Putamen (tissue), 1 donor: ENCODE measurements around the gene SPTB.
A peak's percentile ranks its signal among the peaks of the same experiment; 100 is the strongest.

Experiments used
- DNase-seq: peaks from one replicate; pipeline ENCODE4 v3.0.0-alpha.2; 2016; ENCODE audit warnings: low spot score

The SPTB gene

GRCh38 chr14:64850369-64851137 lies 29.2 kb downstream of the SPTB start:
- no peak for DNase-seq

- DNase-seq: no peak
These were observed 29.8 kb downstream of the SPTB start for GRCh38 chr14:64849940-64850339.

GRCh38 chr14:64848239-64848638 lies 31.5 kb downstream of the SPTB start:
- no peak for DNase-seq

- no peak for DNase-seq
These were observed 33.4 kb downstream of the SPTB start for GRCh38 chr14:64846319-64846718.

GRCh38 chr14:64845878-64846277 lies 33.8 kb downstream of the SPTB start:
- no peak for DNase-seq

- DNase-seq: no peak
These were observed 34.7 kb downstream of the SPTB start for GRCh38 chr14:64844969-64845536.

- DNase-seq: no peak
These were observed 35.4 kb downstream of the SPTB start for GRCh38 chr14:64844272-64844671.

GRCh38 chr14:64843548-64843947 lies 36.2 kb downstream of the SPTB start:
- no peak for DNase-seq

GRCh38 chr14:64841772-64842750 lies 37.6 kb downstream of the SPTB start:
- DNase-seq: no peak

- DNase-seq: no peak
These were observed 38.5 kb downstream of the SPTB start for GRCh38 chr14:64841121-64841651.

GRCh38 chr14:64838656-64839055 lies 41.1 kb downstream of the SPTB start:
- DNase-seq: no peak

- no peak for DNase-seq
These were observed 44.3 kb downstream of the SPTB start for GRCh38 chr14:64835431-64835830.

- no peak for DNase-seq
These were observed 44.7 kb downstream of the SPTB start for GRCh38 chr14:64834965-64835364.

- no peak for DNase-seq
These were observed 48.3 kb downstream of the SPTB start for GRCh38 chr14:64831419-64831818.

GRCh38 chr14:64830961-64831360 lies 48.7 kb downstream of the SPTB start:
- no peak for DNase-seq

- DNase-seq: no peak
These were observed 51.6 kb downstream of the SPTB start for GRCh38 chr14:64828071-64828470.

GRCh38 chr14:64826845-64827244 lies 52.9 kb downstream of the SPTB start:
- no peak for DNase-seq

- no peak for DNase-seq
These were observed 53.4 kb downstream of the SPTB start for GRCh38 chr14:64826333-64826732.

- DNase-seq: no peak
These were observed 54.2 kb downstream of the SPTB start for GRCh38 chr14:64825509-64825908.

- no peak for DNase-seq
These were observed 54.7 kb downstream of the SPTB start for GRCh38 chr14:64825006-64825405.

GRCh38 chr14:64824471-64824870 lies 55.2 kb downstream of the SPTB start:
- DNase-seq: no peak

GRCh38 chr14:64823305-64823861 lies 56.3 kb downstream of the SPTB start:
- DNase-seq: peak; percentile 49
